WTC11 (cell line): ENCODE measurements around the gene RYR2. TPM values are rescaled to one million over a fixed set of nuclear protein-coding genes. Genes with fewer than 3 reads are reported as not detected.
A peak's percentile ranks its signal among the peaks of the same experiment; 100 is the strongest.

Experiments
- ATAC-seq: fragments of 200-7000 bp; cut with Tn5 transposase; 2 replicates; pipeline ENCODE4 v1.10.0; 2021; ENCODE audit warnings: mild to moderate bottlenecking, moderate library complexity
- CTCF ChIA-PET: fragments of 300-600 bp; sonication (Branson Sonifier 250); formaldehyde crosslinking; loops from one replicate; lab custom pipeline; 2021; ENCODE audit warnings: antibody characterized with exemption; lab: Charles Lee
- POLR2A ChIA-PET: fragments of 350-600 bp; sonication (Branson Sonifier 250); formaldehyde crosslinking; loops from one replicate; lab custom pipeline; 2021; ENCODE audit warnings: antibody characterized with exemption; lab: Charles Lee
- DNase-seq: peaks from one replicate; pipeline ENCODE4 v3.0.0; 2021; ENCODE audit warnings: low spot score
- H3K27ac Mint-ChIP-seq: 2 replicates; pipeline ENCODE4 v1.8.0; 2021; ENCODE audit warnings: mixed read lengths
- H3K27me3 Mint-ChIP-seq: 2 replicates; pipeline ENCODE4 v1.8.0; 2021; ENCODE audit warnings: low read depth, mild to moderate bottlenecking, moderate library complexity, mixed read lengths
- H3K36me3 Mint-ChIP-seq: 2 replicates; pipeline ENCODE4 v1.8.0; 2021; ENCODE audit warnings: mixed read lengths
- H3K4me1 Mint-ChIP-seq: 2 replicates; pipeline ENCODE4 v1.8.0; 2022; ENCODE audit warnings: mixed read lengths
- H3K4me3 Mint-ChIP-seq: 2 replicates; pipeline ENCODE4 v1.8.0; 2021; ENCODE audit warnings: mild to moderate bottlenecking, moderate library complexity, mixed read lengths
- H3K9me3 Mint-ChIP-seq: 2 replicates; pipeline ENCODE4 v1.8.0; 2021; ENCODE audit warnings: mixed read lengths
- ETV6 ChIP-seq: sonication (generic); formaldehyde crosslinking; IDR thresholded peaks from 2 replicates; pipeline ENCODE4 v1.8.1; 2022; ENCODE audit warnings: mild to moderate bottlenecking, missing genetic modification reagents
- FOXP4 ChIP-seq: sonication (generic); formaldehyde crosslinking; IDR thresholded peaks from 2 replicates; pipeline ENCODE4 v1.8.0; 2022; ENCODE audit warnings: mild to moderate bottlenecking, missing genetic modification reagents
- MLX ChIP-seq: sonication (generic); formaldehyde crosslinking; IDR thresholded peaks from 2 replicates; pipeline ENCODE4 v1.8.1; 2023; ENCODE audit warnings: mild to moderate bottlenecking, missing genetic modification reagents, moderate library complexity
- NFYB ChIP-seq: sonication (generic); formaldehyde crosslinking; conservative IDR thresholded peaks from 2 replicates; pipeline ENCODE4 v1.8.0; 2022; ENCODE audit warnings: low read depth, missing genetic modification reagents
- NR2C2 ChIP-seq: sonication (generic); formaldehyde crosslinking; IDR thresholded peaks from 2 replicates; pipeline ENCODE4 v1.8.0; 2022; ENCODE audit warnings: mild to moderate bottlenecking, missing genetic modification reagents
- NR3C1 ChIP-seq: sonication (generic); formaldehyde crosslinking; conservative IDR thresholded peaks from 2 replicates; pipeline ENCODE4 v1.8.1; 2023; ENCODE audit warnings: low read depth, mild to moderate bottlenecking, missing genetic modification reagents
- PRDM15 ChIP-seq: sonication (generic); formaldehyde crosslinking; IDR thresholded peaks from 2 replicates; pipeline ENCODE4 v1.8.0; 2022; ENCODE audit warnings: missing genetic modification reagents
- SMAD4 ChIP-seq: sonication (generic); formaldehyde crosslinking; IDR thresholded peaks from 2 replicates; pipeline ENCODE4 v1.8.0; 2022; ENCODE audit warnings: mild to moderate bottlenecking, missing genetic modification reagents
- STAT6 ChIP-seq: sonication (generic); formaldehyde crosslinking; conservative IDR thresholded peaks from 2 replicates; pipeline ENCODE4 v1.8.1; 2023; ENCODE audit warnings: mild to moderate bottlenecking, low read depth, missing genetic modification reagents, moderate library complexity
- TCF7 ChIP-seq: sonication (generic); formaldehyde crosslinking; IDR thresholded peaks from 2 replicates; pipeline ENCODE4 v1.8.0; 2022; ENCODE audit warnings: mild to moderate bottlenecking, low read depth, missing genetic modification reagents, moderate library complexity
- TEAD4 ChIP-seq: sonication (generic); formaldehyde crosslinking; IDR thresholded peaks from 2 replicates; pipeline ENCODE4 v1.8.0; 2022; ENCODE audit warnings: mild to moderate bottlenecking, missing genetic modification reagents
- ZNF138 ChIP-seq: sonication (generic); formaldehyde crosslinking; conservative IDR thresholded peaks from 2 replicates; pipeline ENCODE4 v1.8.1; 2022; ENCODE audit warnings: mild to moderate bottlenecking, moderate library complexity, missing genetic modification reagents
- ZNF396 ChIP-seq: fragments of 250-450 bp; sonication (Bioruptor Pico); IDR thresholded peaks from 2 replicates; pipeline ENCODE4 v1.8.0; 2021; ENCODE audit warnings: mild to moderate bottlenecking, moderate library complexity, borderline replicate concordance
- ZNF423 ChIP-seq: fragments of 250-450 bp; sonication (Bioruptor Pico); IDR thresholded peaks from 2 replicates; pipeline ENCODE4 v2.1.2; 2022; ENCODE audit warnings: mild to moderate bottlenecking, moderate library complexity
- total RNA-seq: library from RNA; stranded (reverse); gene quantifications from 3 replicates; pipeline ENCODE4 v1.2.3, GENCODE V29; 2021
- TF ChIP-seq, protein P1 (sequence below): sonication (generic); formaldehyde crosslinking; IDR thresholded peaks from 2 replicates; pipeline ENCODE4 v1.8.0; 2022; ENCODE audit warnings: mild to moderate bottlenecking, missing genetic modification reagents
- TF ChIP-seq, protein P2 (sequence below): fragments of 250-450 bp; sonication (Bioruptor Pico); IDR thresholded peaks from 2 replicates; pipeline ENCODE4 v1.9.0; 2021; ENCODE audit warnings: mild to moderate bottlenecking

RYR2 gene
- total RNA-seq, 1 experiment from 2014 or later: 7.9 TPM

DNA sequence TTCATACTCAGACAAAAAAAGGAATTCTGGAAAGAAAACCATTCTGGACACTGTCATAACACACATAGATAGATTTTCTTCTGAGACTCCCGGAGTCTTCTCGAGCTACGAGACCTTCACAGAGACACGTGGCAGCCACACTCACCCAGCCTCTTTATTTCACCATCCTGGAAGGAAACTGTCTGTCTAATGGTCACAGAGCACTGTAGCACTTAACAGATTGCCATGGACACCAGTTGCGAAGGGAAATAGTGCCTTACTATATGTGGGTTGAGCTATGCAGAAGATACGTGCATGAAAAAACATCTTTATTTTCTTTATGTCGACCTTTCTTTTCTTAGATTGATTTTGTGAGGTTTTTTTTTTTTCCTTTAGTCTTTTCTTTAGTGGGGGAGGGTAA is 790.9 kb downstream of the RYR2 start:
- DNase-seq (no peak), ATAC-seq (peak; percentile 58; the same call in 1 of the 2 replicates)
- Mint-ChIP-seq H3K27me3 (no peaks in the 10 kb centered on the region; the same call in none of the 2 replicates), H3K4me3 (no peak overlapping the region), H3K9me3 (peaks cover 7% of the 10 kb centered on the region; the same call in 1 of the 2 replicates), H3K27ac (no peak overlapping the region; the same call in 1 of the 2 replicates), H3K4me1 (peaks cover 41% of the 10 kb centered on the region), H3K36me3 (peaks cover 6% of the 10 kb centered on the region; the same call in 1 of the 2 replicates)
- TF ChIP-seq STAT6 (CRISPR knock-in tag): no peak
- TF ChIP-seq NFYB: no peak
- TF ChIP-seq, protein P1, sequence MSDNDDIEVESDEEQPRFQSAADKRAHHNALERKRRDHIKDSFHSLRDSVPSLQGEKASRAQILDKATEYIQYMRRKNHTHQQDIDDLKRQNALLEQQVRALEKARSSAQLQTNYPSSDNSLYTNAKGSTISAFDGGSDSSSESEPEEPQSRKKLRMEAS (CRISPR knock-in tag): peak; percentile 76; the same call in 1 of the 2 replicates
- TF ChIP-seq ZNF138 (CRISPR knock-in tag): no peak
- no peak for TF ChIP-seq SMAD4
- ChIA-PET CTCF (interaction anchor here (0.6 to 1.0 kb wide), 3 partner anchors 18 to 31 kb away, joined by 3 to 6 read pairs (median 5); no protein-coding TSS in a partner anchor), POLR2A (no interaction called here)

GRCh38 chr1:237834048-237834447 is 792.1 kb downstream of the RYR2 start:
- Mint-ChIP-seq H3K4me1 (peaks cover 41% of the 10 kb centered on the region), H3K27ac (no peak overlapping the region), H3K36me3 (peaks cover 3% of the 10 kb centered on the region; the same call in 1 of the 2 replicates), H3K27me3 (no peaks in the 10 kb centered on the region; the same call in none of the 2 replicates), H3K4me3 (no peak overlapping the region), H3K9me3 (peaks cover 7% of the 10 kb centered on the region)
- ATAC-seq (no peak), DNase-seq (no peak)
- ChIA-PET CTCF (interaction anchor here (1.0 to 2.6 kb wide), 3 partner anchors 17 to 68 kb away, joined by 3 to 19 read pairs (median 4); no protein-coding TSS in a partner anchor), POLR2A (no interaction called here)
- TF ChIP-seq, protein P2, sequence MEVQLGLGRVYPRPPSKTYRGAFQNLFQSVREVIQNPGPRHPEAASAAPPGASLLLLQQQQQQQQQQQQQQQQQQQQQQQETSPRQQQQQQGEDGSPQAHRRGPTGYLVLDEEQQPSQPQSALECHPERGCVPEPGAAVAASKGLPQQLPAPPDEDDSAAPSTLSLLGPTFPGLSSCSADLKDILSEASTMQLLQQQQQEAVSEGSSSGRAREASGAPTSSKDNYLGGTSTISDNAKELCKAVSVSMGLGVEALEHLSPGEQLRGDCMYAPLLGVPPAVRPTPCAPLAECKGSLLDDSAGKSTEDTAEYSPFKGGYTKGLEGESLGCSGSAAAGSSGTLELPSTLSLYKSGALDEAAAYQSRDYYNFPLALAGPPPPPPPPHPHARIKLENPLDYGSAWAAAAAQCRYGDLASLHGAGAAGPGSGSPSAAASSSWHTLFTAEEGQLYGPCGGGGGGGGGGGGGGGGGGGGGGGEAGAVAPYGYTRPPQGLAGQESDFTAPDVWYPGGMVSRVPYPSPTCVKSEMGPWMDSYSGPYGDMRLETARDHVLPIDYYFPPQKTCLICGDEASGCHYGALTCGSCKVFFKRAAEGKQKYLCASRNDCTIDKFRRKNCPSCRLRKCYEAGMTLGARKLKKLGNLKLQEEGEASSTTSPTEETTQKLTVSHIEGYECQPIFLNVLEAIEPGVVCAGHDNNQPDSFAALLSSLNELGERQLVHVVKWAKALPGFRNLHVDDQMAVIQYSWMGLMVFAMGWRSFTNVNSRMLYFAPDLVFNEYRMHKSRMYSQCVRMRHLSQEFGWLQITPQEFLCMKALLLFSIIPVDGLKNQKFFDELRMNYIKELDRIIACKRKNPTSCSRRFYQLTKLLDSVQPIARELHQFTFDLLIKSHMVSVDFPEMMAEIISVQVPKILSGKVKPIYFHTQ (CRISPR knock-in tag): no peak
- no peak for TF ChIP-seq FOXP4 (CRISPR knock-in tag)
- no peak for TF ChIP-seq TEAD4 (CRISPR knock-in tag)
- TF ChIP-seq ZNF423 (CRISPR knock-in tag): no peak
- no peak for TF ChIP-seq MLX (CRISPR knock-in tag)
- no peak for TF ChIP-seq NR3C1 (CRISPR knock-in tag)
- TF ChIP-seq NR2C2: no peak
- TF ChIP-seq PRDM15 (CRISPR knock-in tag): no peak
- no peak for TF ChIP-seq ZNF138 (CRISPR knock-in tag)
- no peak for TF ChIP-seq ETV6 (CRISPR knock-in tag)
- TF ChIP-seq TCF7: no peak
- no peak for TF ChIP-seq ZNF396 (CRISPR knock-in tag)
